ENCODE results near the gene GALC.
A peak's percentile ranks its signal among the peaks of the same experiment; 100 is the strongest.

The GALC gene

DNA sequence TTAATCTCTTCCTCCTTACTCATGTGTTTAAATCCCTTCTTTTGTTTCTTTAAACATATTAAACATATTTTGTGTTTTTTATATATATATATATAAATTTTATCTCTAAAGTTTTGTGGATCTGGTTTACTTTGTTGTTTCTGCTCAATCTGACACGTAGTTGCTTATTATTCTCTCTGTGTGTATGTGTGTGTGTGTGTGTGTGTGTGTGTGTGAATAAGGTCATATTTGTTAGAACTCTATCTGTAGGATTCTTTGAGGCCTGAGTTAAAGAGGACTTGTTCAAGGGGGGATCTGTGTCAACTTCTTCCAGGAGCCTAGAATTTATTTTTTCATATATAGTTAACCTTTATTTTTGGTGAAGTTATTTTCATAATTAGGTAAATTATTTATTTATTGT is 14.6 kb upstream of the GALC start:
- no peak for DNase-seq (ENCODE audit: low read depth, low spot score)

DNA sequence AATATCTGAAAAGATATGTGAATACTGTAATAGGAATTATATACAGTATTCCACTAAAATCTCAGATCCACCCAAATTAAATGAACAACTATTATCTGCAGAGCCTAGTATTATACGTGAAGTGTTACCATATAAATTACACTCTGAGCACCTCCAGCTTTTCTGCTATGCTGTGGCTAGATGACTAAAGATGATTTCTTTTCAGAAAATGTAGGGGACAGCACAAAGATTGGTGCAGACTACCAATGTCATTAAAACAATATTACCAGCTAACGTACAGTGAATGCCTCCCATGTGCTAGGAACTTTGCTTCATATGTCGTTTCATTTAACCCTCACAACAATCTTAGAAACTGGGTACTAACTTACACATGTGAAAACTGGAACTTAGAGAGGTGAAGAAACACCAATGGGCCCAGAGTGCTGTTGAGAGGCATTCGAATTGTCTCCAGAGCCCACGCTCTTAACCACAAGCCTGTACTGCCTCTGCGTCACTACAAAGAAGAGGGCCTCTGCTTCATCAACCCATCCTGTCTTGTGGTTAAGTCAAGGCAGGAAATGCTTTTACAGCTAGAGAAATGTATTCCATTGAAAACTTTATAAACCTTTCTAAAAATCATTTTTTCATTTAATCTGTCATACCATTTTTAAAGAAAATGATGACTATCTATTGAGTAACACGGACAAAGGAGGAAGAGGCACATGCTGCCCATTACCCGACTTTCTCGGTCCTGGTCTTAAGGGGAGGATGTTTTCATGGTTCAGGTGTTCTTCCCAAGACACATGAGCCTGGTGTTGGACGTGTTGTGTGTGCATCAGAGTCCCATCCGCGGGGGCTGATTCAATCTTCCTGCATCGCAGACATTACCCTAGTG is 13.2 kb upstream of the GALC start:
- no peak for DNase-seq (ENCODE audit: low read depth, low spot score)

- no peak for DNase-seq (ENCODE audit: low read depth, low spot score)
These were observed 12.1 kb upstream of the GALC start, which contains the start of gene GPR65 for GRCh38 chr14:88005050-88005481. TSS of gene GPR65 (plus strand) at chr14:88005135. CDS start at chr14:88010848, 5,713 bp downstream.

- DNase-seq (ENCODE audit: low read depth, low spot score) = no peak
These were observed 11.6 kb upstream of the GALC start for GRCh38 chr14:88004506-88005036.

DNA sequence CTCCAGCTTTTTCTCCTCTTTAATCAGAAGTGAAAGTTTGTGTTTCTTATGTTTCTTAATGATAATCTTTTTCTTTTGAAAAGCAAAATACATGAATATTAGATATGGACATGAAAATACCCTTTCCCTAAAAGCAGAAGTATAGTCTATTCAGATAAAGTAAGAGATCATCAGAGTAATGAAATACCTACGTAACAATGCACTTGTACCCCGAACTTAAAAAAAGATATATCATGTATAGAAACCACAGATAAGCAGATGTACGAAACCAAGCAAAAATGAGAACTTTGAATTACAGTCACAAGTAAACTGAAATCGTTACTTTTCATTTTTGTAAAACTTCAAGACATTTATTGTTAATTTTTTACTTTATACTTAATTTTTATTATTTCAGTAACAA is 10.4 kb upstream of the GALC start:
- no peak for DNase-seq (ENCODE audit: low read depth, low spot score)

DNA sequence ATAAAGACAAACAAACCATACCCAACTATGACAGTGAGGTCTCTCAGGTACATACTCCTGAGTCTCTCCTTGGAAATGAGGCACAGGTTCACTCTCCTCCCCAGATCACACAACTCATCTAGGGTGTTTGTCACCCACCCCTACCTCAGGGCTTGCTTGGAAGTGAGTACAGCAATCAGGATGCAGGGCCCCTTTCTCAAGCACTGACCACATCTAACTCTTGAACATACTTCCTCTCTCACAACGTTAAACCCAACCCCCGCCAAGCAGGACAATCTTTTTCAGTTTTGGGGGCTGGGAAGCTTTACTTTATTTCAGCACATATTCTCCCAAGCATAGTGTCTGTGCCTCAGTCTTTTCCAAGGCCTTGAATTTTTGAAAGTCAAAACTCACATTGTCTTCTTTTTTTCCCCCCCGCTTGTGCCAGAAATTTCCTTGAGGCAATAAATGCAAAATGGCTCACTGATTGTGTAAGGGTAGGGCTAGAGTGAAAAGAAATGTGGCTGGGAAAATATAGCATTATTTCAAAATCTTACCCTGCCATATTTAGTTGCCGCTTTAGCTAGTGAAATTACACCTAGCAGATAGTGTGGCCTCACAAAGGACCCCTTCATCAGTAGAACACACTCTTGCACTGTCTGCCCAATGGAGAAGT is 9.6 kb upstream of the GALC start:
- no peak for DNase-seq (ENCODE audit: low read depth, low spot score)

DNA sequence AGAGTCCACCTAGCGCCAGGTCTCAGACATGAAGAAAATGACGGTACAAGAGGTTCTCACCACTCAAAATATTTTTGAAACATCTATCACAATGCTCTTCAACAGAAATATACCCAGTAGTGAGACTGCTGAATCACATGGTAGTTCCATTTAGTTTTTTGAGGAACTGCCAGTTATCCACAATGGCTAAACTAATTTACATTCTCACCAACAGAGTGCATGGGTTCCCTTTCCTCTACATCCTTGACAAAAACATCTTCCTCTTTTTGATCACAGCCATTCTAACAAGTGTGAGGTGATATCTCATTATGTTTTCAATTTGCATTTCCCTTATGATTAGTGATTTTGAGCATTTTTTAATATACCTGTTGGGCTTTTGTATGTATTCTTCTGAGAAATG is 6.3 kb upstream of the GALC start:
- no peak for DNase-seq (ENCODE audit: low read depth, low spot score)

GRCh38 chr14:87998482-87998881 is 5.5 kb upstream of the GALC start:
- DNase-seq (ENCODE audit: low read depth, low spot score) = no peak

DNA sequence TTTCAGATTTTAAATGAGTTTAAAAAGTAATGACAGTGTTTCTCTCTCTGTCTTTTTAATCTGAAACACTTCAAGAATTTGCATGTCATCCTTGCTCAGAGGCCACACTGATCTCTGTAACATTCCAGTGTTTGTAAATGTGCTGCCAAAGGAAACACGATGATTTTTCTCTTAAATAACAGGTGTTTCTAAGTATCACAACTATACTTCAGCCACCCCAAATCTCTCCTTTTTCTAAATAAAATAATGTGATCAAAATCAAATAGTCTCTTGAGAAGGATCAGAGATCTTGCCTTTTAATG is 3.3 kb upstream of the GALC start:
- no peak for DNase-seq (ENCODE audit: low read depth, low spot score)

DNA sequence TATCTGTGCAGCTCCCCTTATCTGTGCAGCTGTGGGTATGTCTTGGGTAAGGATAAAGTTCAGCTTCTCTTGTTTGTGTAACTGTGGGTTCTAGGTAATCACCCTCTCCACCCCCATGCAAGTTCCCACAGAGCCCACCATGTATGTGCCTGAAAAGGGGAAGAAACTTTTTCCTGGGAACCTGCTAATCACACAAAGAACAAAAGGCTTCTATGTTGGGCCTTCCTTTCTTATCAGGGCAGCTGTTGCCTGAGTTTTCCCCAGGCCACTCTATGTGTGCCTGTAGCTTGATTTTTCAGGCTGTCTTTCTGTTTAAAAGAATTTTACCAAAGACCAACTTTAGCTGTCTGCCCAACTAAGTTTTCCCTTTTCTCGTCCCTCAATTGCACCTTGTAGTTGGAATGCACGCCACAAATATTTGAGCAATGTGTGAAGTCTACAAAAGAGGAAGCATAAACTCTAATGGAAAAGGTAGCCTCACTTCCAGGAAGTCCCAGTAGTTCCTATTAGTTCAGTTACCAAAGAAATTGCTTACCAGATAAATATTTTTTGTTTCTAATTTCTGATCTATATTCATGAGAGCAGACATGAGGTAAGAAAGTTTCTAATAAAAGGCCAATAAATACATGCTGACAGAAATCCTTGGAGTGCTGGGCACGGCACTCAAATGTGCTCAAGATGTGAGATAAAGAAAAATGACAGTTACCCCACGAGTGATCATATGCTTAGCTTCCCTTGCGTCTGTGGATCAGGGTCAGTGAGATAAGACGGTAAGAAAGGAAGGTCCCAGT is 2.7 kb upstream of the GALC start:
- no peak for DNase-seq (ENCODE audit: low read depth, low spot score)

DNA sequence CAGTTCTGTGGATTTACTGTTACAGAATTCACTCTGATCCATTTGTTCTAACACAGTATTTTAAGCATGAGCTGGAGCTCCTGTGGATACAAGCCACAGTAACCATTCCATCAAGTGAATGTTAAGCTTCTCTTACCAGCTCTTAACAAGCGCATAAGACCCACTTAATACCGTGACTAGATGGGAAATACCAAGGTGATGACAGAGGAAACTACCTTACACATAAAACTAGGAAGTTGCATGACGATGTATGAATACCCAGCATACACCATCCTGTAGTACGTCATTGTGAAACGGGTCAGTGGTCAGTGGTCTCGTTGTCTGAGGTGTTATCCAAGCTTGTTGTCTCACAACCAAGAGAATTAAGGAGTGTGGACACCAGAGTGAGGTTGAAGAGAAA is 2.0 kb upstream of the GALC start:
- no peak for DNase-seq (ENCODE audit: low read depth, low spot score)

GRCh38 chr14:87992346-87992717 is 650 bp downstream of the GALC start:
- DNase-seq (ENCODE audit: low read depth, low spot score) = peak; percentile 56

GRCh38 chr14:87990682-87991081 is 2.3 kb downstream of the GALC start:
- DNase-seq (ENCODE audit: low read depth, low spot score) = no peak

DNA sequence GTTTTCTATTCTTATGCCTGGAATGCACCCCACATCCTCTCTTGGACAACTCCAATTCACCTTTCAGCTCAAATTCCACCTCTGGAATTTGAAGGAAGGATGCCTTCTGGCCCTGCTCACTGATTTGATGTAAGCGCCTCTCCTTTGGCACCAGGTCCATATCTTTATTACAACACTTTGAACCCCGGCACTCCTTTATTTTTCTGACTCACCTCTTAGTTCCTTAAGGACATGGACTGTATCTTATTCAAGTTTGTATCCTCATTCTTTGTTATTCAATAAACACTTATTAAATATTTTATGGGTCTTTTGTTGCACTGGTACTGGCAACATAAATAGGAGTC is 3.1 kb downstream of the GALC start:
- DNase-seq (ENCODE audit: low read depth, low spot score) = no peak

- no peak for DNase-seq (ENCODE audit: low read depth, low spot score)
These were observed 3.6 kb downstream of the GALC start for GRCh38 chr14:87989221-87989955.

DNA sequence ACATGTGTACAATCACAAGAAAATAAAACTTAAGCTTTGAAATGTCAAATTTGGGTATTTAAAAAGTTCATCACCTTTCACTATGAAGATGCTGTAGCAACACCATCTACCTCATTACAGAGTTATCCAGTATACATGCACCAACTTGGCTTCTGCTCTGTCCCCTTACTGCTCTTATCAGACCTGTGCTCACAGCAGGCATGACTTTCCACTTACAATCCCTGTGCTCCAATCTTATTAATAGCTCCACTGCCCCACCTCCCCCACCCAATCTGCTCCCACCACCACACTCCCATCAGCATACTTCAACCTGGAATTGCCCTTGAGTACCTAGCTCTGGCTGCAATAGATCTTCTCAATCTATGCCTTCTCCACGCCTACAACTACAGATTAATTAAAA is 13.3 kb downstream of the GALC start:
- no peak for DNase-seq (ENCODE audit: low read depth, low spot score)

- DNase-seq (ENCODE audit: low read depth, low spot score) = no peak
These were observed 17.3 kb downstream of the GALC start for GRCh38 chr14:87975636-87976035.

GRCh38 chr14:87971010-87971409 is 22.0 kb downstream of the GALC start:
- no peak for DNase-seq (ENCODE audit: low read depth, low spot score)

DNA sequence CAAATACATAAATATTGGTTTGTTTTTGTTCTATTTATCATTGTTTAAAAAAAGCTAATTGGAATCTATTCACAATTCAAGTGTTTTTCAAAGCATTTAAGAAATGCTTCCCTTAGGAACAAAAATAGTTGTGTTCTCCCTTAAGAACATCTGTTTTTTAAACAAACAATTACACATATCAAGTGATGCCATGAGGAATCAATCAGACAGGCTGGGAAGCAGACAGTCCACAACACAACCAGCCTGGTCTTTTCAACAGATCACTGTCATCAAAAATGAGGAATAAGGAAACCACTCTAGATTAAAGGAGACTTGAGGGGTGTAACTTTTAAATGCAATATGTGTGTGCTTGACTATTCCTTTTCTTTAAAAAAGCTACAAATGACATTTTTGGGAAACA is 25.5 kb downstream of the GALC start:
- no peak for DNase-seq (ENCODE audit: low read depth, low spot score)

- DNase-seq (ENCODE audit: low read depth, low spot score) = no peak
These were observed 26.2 kb downstream of the GALC start for GRCh38 chr14:87966816-87967215.

GRCh38 chr14:87961246-87961645 is 31.7 kb downstream of the GALC start:
- no peak for DNase-seq (ENCODE audit: low read depth, low spot score)

All from ELF-1 (cell line).